Hepatocyte (in vitro differentiated cells): ENCODE data around the gene SPHK2. TPM values are rescaled to one million over a fixed set of nuclear protein-coding genes. Genes with fewer than 3 reads are reported as not detected.

ENCODE experiments used
- DNase-seq: peaks from one replicate; pipeline ENCODE4 v3.0.0-alpha.2; 2016; ENCODE audit warnings: low spot score
- H2AFZ ChIP-seq: fragments of 200-600 bp; sonication (generic); 2 replicates; pipeline ENCODE4 v1.6.0; 2016; ENCODE audit warnings: antibody characterized with exemption, mild to moderate bottlenecking
- H3K27ac ChIP-seq: fragments of 200-600 bp; sonication (generic); 2 replicates; pipeline ENCODE4 v1.5.1; 2016; ENCODE audit warnings: mild to moderate bottlenecking
- H3K27me3 ChIP-seq: fragments of 200-600 bp; sonication (generic); 2 replicates; pipeline ENCODE4 v1.6.1; 2016
- H3K36me3 ChIP-seq: fragments of 200-600 bp; sonication (generic); replicated peaks from 2 replicates; pipeline ENCODE4 v1.5.1; 2016; ENCODE audit warnings: low read depth; ENCODE audit not compliant: insufficient read depth
- H3K4me1 ChIP-seq: fragments of 200-600 bp; sonication (generic); 2 replicates; pipeline ENCODE4 v1.5.1; 2016; ENCODE audit warnings: mild to moderate bottlenecking, moderate library complexity; ENCODE audit not compliant: insufficient read depth
- H3K4me2 ChIP-seq: fragments of 200-600 bp; sonication (generic); 2 replicates; pipeline ENCODE4 v1.6.0; 2016
- H3K4me3 ChIP-seq: fragments of 200-600 bp; sonication (generic); 2 replicates; pipeline ENCODE4 v1.5.1; 2016; ENCODE audit warnings: mild to moderate bottlenecking
- H3K79me2 ChIP-seq: fragments of 200-600 bp; sonication (generic); 2 replicates; pipeline ENCODE4 v1.6.0; 2017; ENCODE audit warnings: mild to moderate bottlenecking
- H3K9me2 ChIP-seq: fragments of 200-600 bp; sonication (generic); replicated peaks from 2 replicates; pipeline ENCODE4 v1.6.0; 2017; ENCODE audit warnings: mild to moderate bottlenecking; ENCODE audit not compliant: insufficient read depth
- H3K9me3 ChIP-seq: fragments of 200-600 bp; sonication (generic); 2 replicates; pipeline ENCODE4 v1.5.1; 2016; ENCODE audit warnings: low read depth, mild to moderate bottlenecking
- H4K20me1 ChIP-seq: fragments of 200-600 bp; sonication (generic); 2 replicates; pipeline ENCODE4 v1.6.0; 2016; ENCODE audit warnings: mild to moderate bottlenecking; ENCODE audit not compliant: insufficient read depth, poor library complexity, severe bottlenecking
- CTCF ChIP-seq: fragments of 200-600 bp; sonication (generic); IDR thresholded peaks from 2 replicates; pipeline ENCODE4 v1.5.1; 2016; ENCODE audit warnings: antibody characterized with exemption, mild to moderate bottlenecking; ENCODE audit not compliant: poor library complexity
- EZH2 ChIP-seq: fragments of 200-600 bp; sonication (generic); IDR thresholded peaks from 2 replicates; pipeline ENCODE4 v1.6.1; 2016; ENCODE audit warnings: antibody characterized with exemption, mild to moderate bottlenecking, borderline replicate concordance
- EZH2phosphoT487 ChIP-seq: fragments of 200-600 bp; sonication (generic); IDR thresholded peaks from one replicate; pipeline ENCODE4 v1.6.1; 2018; ENCODE audit warnings: antibody characterized with exemption, mild to moderate bottlenecking, low read depth, moderate library complexity; ENCODE audit not compliant: unreplicated experiment, severe bottlenecking
- WGBS: methylation state at CpG from one replicate; pipeline ENCODE4 v1.1.6; 2016; ENCODE audit warnings: low lambda C conversion rate; ENCODE audit errors: missing lambda C conversion rate; 5-methylcytosine and 5-hydroxymethylcytosine counted together
- polyA plus RNA-seq: library from polyadenylated mRNA; unstranded; fragments of >200 nt; fragmentation: Nextera tagmentation; extraction: Ambion mirVana; gene quantifications from 2 replicates; pipeline ENCODE4 v1.2.1, GENCODE V29; 2016
- total RNA-seq: library from RNA; depleted of rRNA; stranded (reverse); fragments of >200 nt; gene quantifications from 2 replicates; pipeline ENCODE4 v1.2.3, GENCODE V29; 2014

SPHK2 gene
- total and polyA plus RNA-seq, 2 experiments from 2014 or later: 39.4 to 56.7 TPM

- no peak overlapping the region for H3K27ac ChIP-seq
- no peaks in the 10 kb centered on the region for H4K20me1 ChIP-seq
- DNase-seq: no peak
- no peak overlapping the region for H3K4me2 ChIP-seq
- no peak for TF ChIP-seq EZH2
- TF ChIP-seq EZH2phosphoT487: no peak
- TF ChIP-seq CTCF: no peak
- no peak overlapping the region for H3K4me3 ChIP-seq
- no peaks in the 10 kb centered on the region for H3K79me2 ChIP-seq
- no peaks in the 10 kb centered on the region for H3K4me1 ChIP-seq
- no peaks in the 10 kb centered on the region for H3K36me3 ChIP-seq
- H3K9me3 ChIP-seq: no peaks in the 10 kb centered on the region
- H3K9me2 ChIP-seq: no peaks in the 10 kb centered on the region
- 83% methylated on average over 2 of the region's 2 CpGs for WGBS
- H3K27me3 ChIP-seq: no peaks in the 10 kb centered on the region
- no peak overlapping the region for H2AFZ ChIP-seq
These were observed 37.1 kb upstream of the SPHK2 start for GRCh38 chr19:48582168-48582567.

- Histone ChIP-seq H4K20me1 (no peaks in the 10 kb centered on the region), H3K27ac (no peak overlapping the region), H2AFZ (no peak overlapping the region), H3K4me2 (no peak overlapping the region), H3K9me3 (no peaks in the 10 kb centered on the region), H3K79me2 (no peaks in the 10 kb centered on the region), H3K9me2 (no peaks in the 10 kb centered on the region), H3K4me1 (no peaks in the 10 kb centered on the region), H3K27me3 (no peaks in the 10 kb centered on the region), H3K36me3 (no peaks in the 10 kb centered on the region), H3K4me3 (no peak overlapping the region)
- WGBS: 86% methylated on average over 3 of the region's 3 CpGs
- DNase-seq: no peak
- TF ChIP-seq EZH2: no peak
- no peak for TF ChIP-seq CTCF
- no peak for TF ChIP-seq EZH2phosphoT487
These were observed 31.9 kb upstream of the SPHK2 start for GRCh38 chr19:48587387-48587786.

- no peak overlapping the region for H3K27ac ChIP-seq
- H3K9me3 ChIP-seq: no peaks in the 10 kb centered on the region
- H3K4me3 ChIP-seq: no peak overlapping the region
- peak overlapping the region; percentile 67 for H2AFZ ChIP-seq
- no peaks in the 10 kb centered on the region for H3K27me3 ChIP-seq
- H3K36me3 ChIP-seq: no peaks in the 10 kb centered on the region
- H4K20me1 ChIP-seq: no peaks in the 10 kb centered on the region
- peak; percentile 96 for DNase-seq
- H3K79me2 ChIP-seq: no peaks in the 10 kb centered on the region
- WGBS: 15% methylated on average over 14 of the region's 36 CpGs
- H3K9me2 ChIP-seq: no peaks in the 10 kb centered on the region
- no peaks in the 10 kb centered on the region for H3K4me1 ChIP-seq
- TF ChIP-seq EZH2 (no peak), CTCF (peak; percentile 99), EZH2phosphoT487 (no peak)
- peak overlapping the region; percentile 80 for H3K4me2 ChIP-seq
These were observed 30.5 kb upstream of the SPHK2 start for GRCh38 chr19:48588670-48589401.

- 82% methylated on average over 5 of the region's 5 CpGs for WGBS
- Histone ChIP-seq H3K79me2 (no peaks in the 10 kb centered on the region), H2AFZ (no peak overlapping the region), H3K4me1 (no peaks in the 10 kb centered on the region), H3K9me2 (no peaks in the 10 kb centered on the region), H3K27ac (no peak overlapping the region), H3K9me3 (no peaks in the 10 kb centered on the region), H3K36me3 (no peaks in the 10 kb centered on the region), H3K4me2 (no peak overlapping the region), H3K27me3 (no peaks in the 10 kb centered on the region), H3K4me3 (no peak overlapping the region), H4K20me1 (no peaks in the 10 kb centered on the region)
- TF ChIP-seq EZH2phosphoT487: no peak
- TF ChIP-seq CTCF: no peak
- no peak for DNase-seq
These were observed 28.3 kb upstream of the SPHK2 start for GRCh38 chr19:48591021-48591420.
